Astrocyte of the cerebellum (primary cell): ENCODE data around the gene RALGAPA1.

Experiments used
- DNase-seq: peaks from one replicate; pipeline ENCODE4 v3.0.0-alpha.2; 2011; ENCODE audit warnings: low read depth
- H3K4me3 ChIP-seq: 2 replicates; pipeline ENCODE4 v1.5.1; 2011; ENCODE audit warnings: mild to moderate bottlenecking, low read depth, low read length, moderate library complexity
- in situ Hi-C: cut with HindIII; loops from 2 replicates; pipeline ENCODE4 v1.10.0; 2017; ENCODE audit warnings: low sequenced_read_pairs
- TF ChIP-seq, protein P1 (sequence below): IDR thresholded peaks from 2 replicates; pipeline ENCODE4 v1.5.1; 2012; ENCODE audit warnings: low read length, low read depth, moderate library complexity, mild to moderate bottlenecking; ENCODE audit errors: missing control alignments

RALGAPA1 gene

DNA sequence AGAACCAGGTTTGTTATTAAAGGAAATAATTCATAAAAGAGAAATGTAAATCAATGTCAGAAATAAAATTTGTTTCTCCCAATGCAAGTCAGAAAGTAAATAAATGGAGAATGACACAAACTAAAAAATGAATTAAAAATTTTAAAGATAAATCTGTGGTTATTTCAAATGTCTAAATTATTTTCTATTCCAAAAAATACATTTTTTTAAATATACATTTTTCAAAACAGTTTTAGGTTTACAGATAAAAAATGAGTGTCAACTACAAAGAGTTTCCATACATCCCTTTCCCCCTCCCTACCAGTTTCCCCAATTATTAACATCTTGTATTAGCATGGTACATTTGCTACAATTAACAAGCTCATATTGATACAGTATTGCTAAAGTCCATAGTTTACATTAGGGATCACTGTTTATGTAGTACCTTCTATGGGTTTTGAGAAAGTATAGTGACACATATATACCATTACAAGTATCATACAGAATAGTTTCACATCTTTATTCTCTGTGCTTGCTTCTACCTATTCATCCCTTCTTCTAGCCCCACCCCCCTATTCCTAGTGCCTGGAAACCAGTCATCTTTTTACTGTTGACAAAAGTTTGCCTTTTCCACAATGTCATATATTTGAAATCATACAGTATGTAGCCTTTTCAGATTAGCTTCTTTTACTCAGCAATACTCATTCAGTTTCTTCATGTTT is 104.2 kb downstream of the RALGAPA1 start:
- TF ChIP-seq, protein P1, sequence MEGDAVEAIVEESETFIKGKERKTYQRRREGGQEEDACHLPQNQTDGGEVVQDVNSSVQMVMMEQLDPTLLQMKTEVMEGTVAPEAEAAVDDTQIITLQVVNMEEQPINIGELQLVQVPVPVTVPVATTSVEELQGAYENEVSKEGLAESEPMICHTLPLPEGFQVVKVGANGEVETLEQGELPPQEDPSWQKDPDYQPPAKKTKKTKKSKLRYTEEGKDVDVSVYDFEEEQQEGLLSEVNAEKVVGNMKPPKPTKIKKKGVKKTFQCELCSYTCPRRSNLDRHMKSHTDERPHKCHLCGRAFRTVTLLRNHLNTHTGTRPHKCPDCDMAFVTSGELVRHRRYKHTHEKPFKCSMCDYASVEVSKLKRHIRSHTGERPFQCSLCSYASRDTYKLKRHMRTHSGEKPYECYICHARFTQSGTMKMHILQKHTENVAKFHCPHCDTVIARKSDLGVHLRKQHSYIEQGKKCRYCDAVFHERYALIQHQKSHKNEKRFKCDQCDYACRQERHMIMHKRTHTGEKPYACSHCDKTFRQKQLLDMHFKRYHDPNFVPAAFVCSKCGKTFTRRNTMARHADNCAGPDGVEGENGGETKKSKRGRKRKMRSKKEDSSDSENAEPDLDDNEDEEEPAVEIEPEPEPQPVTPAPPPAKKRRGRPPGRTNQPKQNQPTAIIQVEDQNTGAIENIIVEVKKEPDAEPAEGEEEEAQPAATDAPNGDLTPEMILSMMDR = no peak

DNA sequence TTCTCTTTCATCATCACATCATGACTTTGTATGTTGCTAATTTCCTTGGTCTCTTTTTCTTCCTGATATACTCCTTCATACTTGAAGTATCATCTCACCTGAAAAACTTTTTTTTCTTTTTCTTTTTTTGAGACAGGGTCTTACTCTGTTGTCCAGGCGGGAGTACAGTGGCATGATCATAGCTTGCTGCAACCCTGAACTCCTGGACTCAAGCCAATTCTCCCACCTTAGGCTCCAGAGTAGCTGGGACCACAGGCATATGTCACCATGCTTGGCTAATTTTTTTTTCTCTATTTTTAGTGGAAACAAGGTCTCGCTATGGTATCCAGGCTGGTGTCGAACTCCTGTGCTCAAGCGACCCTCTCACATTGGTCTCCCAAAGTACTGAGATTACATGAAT is 107.6 kb downstream of the RALGAPA1 start:
- in situ Hi-C loops = no loop called here
- DNase-seq = no peak
- TF ChIP-seq, protein P1 = no peak
- no peak overlapping the region for H3K4me3 ChIP-seq

More for the DNA sequence above, 104.2 kb downstream of the RALGAPA1 start:
- no peak overlapping the region for H3K4me3 ChIP-seq
- in situ Hi-C loops = no loop called here
- DNase-seq = no peak

DNA sequence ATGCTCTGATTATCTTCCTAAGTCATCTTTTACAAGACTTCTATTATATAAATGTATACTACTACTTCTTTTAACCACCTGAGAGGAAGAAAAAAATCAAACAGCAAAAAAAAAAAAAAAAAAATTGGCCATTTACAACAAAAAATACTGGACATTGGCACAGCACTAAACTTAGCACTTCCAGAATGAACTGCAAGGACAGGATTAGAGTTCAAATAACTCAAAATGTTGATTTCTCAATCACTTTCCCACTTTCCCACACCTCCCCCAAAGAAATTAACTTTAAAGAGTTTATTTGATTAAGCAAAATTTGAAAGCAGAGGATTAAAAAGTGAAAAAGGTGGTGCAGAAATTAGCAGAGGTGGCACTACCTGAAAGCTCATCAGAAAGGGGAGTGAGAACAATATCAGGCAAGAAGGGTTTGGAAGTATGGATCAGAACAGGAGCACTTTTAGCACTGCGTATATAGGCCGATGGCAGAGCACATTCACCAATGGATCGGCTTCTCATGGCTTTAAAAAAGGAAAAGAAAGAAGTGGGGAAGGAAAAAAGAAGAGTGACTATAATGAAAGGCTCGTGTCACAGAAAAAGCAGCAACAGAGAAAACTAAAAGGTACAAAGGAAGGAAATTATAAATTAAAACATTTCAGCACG is 109.2 kb downstream of the RALGAPA1 start:
- DNase-seq = no peak
- in situ Hi-C loops = no loop called here
- no peak overlapping the region for H3K4me3 ChIP-seq
- TF ChIP-seq, protein P1 = no peak

DNA sequence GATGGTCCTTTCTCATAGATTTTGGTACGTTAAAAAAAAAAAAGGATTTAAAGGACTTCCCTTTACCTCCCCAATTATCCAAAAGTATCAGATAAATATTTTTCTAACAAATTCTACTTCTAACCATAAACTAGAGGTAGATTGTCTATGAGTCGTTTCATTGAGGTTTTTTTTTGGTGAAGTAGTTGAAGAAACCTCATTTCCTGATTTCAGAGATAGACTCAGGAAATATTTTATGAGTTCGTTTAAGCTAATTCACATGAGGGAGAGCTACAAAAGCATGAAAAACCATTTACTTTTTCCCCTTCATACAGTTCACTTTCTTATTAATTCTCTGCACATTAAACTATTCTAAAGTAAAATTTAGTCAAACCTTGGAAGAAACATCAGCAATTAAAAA is 112.5 kb downstream of the RALGAPA1 start:
- no peak overlapping the region for H3K4me3 ChIP-seq
- TF ChIP-seq, protein P1 = no peak
- DNase-seq = no peak
- in situ Hi-C loops = no loop called here

DNA sequence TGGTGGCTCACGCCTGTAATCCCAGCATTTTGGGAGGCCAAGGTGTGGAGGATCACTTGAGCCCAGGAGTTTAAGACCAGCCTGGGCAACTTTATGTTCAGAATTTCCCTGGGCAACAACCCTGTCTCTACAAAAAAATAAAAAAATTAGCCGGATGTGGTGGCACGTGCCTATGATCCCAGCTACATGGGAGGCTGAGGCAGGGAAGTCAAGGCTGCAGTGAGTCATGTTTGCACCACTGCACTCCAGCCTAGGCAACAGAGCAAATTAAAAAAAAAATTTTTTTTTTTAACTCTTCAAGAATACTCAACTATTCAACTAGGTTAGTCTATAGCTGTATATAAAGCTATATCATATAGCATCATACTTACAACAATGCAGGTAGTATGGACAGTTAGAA is 113.0 kb downstream of the RALGAPA1 start:
- TF ChIP-seq, protein P1 = no peak
- no peak overlapping the region for H3K4me3 ChIP-seq
- in situ Hi-C loops = no loop called here
- no peak for DNase-seq

DNA sequence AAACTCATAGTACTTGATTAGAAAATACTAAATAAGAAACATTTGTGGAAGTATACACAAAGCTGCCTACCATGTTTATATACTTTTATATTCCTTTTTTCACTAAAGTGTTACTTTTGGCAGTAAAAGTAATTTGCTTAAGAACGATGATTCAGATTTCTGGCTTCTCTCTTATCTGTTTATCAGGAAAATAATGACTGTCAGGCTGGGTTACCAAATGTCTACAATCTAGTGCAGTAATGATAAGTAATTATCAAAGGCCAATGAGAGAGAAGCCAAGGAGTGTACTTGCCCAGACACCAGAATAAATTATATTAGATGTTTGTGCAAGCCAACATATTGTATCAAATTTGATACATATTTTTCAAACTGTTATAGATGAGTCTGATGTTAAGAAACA is 113.4 kb downstream of the RALGAPA1 start:
- in situ Hi-C loops = no loop called here
- no peak for DNase-seq
- H3K4me3 ChIP-seq = no peak overlapping the region
- TF ChIP-seq, protein P1 = no peak
